SK-N-SH (cell line): ENCODE measurements around the gene PDE6B. TPM values are rescaled to one million over a fixed set of nuclear protein-coding genes. Genes with fewer than 3 reads are reported as not detected.

Source experiments
- CTCF ChIA-PET: fragments of 300-600, 350-600 bp; formaldehyde crosslinking; extraction: SDS; loops from one replicate; lab custom pipeline; 2021; lab: Yijun Ruan, JAX
- POLR2A ChIA-PET: fragments of 350-600 bp; sonication (Branson Sonifier 250); formaldehyde crosslinking; extraction: SDS; loops from one replicate; lab custom pipeline; 2020; ENCODE audit warnings: antibody characterized with exemption, inconsistent platforms; lab: Yijun Ruan, JAX
- DNase-seq: peaks from one replicate; pipeline ENCODE4 v3.0.0; 2012
- H2AFZ ChIP-seq: fragments of 200-600 bp; sonication (generic); 2 replicates; pipeline ENCODE4 v1.8.1; 2016; ENCODE audit warnings: antibody characterized with exemption, mild to moderate bottlenecking, low read depth
- H3F3A ChIP-seq: fragments of 200-600 bp; sonication (generic); replicated peaks from 2 replicates; pipeline ENCODE3; 2016; ENCODE audit warnings: antibody characterized with exemption, mild to moderate bottlenecking; ENCODE audit not compliant: insufficient read depth
- H3K27ac ChIP-seq, 2 experiments: fragments of 200-500 bp in 1 of 2; fragments of 200-600 bp in 1 of 2; sonication (Bioruptor generic) in 1 of 2; sonication (generic), shearing (Covaris generic) in 1 of 2; 2 replicates each; pipeline versions ENCODE4 v1.5.1 to v1.6.1; 2014 to 2016; ENCODE audit warnings: low read depth in 2 of 2, inconsistent platforms in 1 of 2, low read length in 1 of 2, mild to moderate bottlenecking in 1 of 2, mixed read lengths in 1 of 2
- H3K27me3 ChIP-seq: fragments of 200-600 bp; sonication (generic), shearing (Covaris generic); 2 replicates; pipeline ENCODE4 v1.6.1; 2016; ENCODE audit warnings: mixed run types; ENCODE audit not compliant: insufficient read depth
- H3K36me3 ChIP-seq, 2 experiments: fragments of 200-500 bp in 1 of 2; fragments of 200-600 bp in 1 of 2; sonication (Bioruptor generic) in 1 of 2; sonication (generic) in 1 of 2; replicated peaks in 1 of 2; 2 replicates each; pipeline versions ENCODE3 to v1.5.1; 2014 to 2016; ENCODE audit warnings: low read length in 1 of 2, mild to moderate bottlenecking in 1 of 2; ENCODE audit not compliant: insufficient read depth in 2 of 2, control insufficient read depth in 1 of 2
- H3K4me1 ChIP-seq, 2 experiments: fragments of 200-500 bp in 1 of 2; fragments of 200-600 bp in 1 of 2; sonication (Bioruptor generic) in 1 of 2; sonication (generic), shearing (Covaris generic) in 1 of 2; 2 replicates each; pipeline versions ENCODE4 v1.5.1 to v1.6.1; 2014 to 2016; ENCODE audit warnings: low read depth in 1 of 2, low read length in 1 of 2, mixed run types in 1 of 2; ENCODE audit not compliant: insufficient read depth in 2 of 2, control insufficient read depth in 1 of 2
- H3K4me2 ChIP-seq: fragments of 200-600 bp; sonication (generic), shearing (Covaris generic); 2 replicates; pipeline ENCODE4 v1.6.1; 2017; ENCODE audit warnings: mixed run types
- H3K4me3 ChIP-seq, 2 experiments: fragments of 200-500 bp in 1 of 2; fragments of 200-600 bp in 1 of 2; sonication (Bioruptor generic) in 1 of 2; sonication (generic), shearing (Covaris generic) in 1 of 2; 2 replicates each; pipeline versions ENCODE4 v1.5.1 to v1.8.1; 2014 to 2016; ENCODE audit warnings: low read depth in 2 of 2, inconsistent platforms in 1 of 2, low read length in 1 of 2, mild to moderate bottlenecking in 1 of 2, mixed read lengths in 1 of 2, moderate library complexity in 1 of 2
- H3K79me2 ChIP-seq: fragments of 200-600 bp; sonication (generic); 2 replicates; pipeline ENCODE4 v1.8.1; 2017; ENCODE audit warnings: mild to moderate bottlenecking; ENCODE audit not compliant: insufficient read depth
- H3K9ac ChIP-seq: fragments of 200-600 bp; sonication (generic); 2 replicates; pipeline ENCODE4 v1.6.1; 2017; ENCODE audit warnings: mixed run types
- H3K9me2 ChIP-seq: fragments of 200-600 bp; sonication (generic); 2 replicates; pipeline ENCODE4 v1.6.1; 2017; ENCODE audit warnings: mixed run types
- H3K9me3 ChIP-seq: fragments of 200-600 bp; sonication (generic); 2 replicates; pipeline ENCODE4 v1.6.1; 2017; ENCODE audit warnings: mixed run types, mild to moderate bottlenecking, moderate library complexity
- H4K20me1 ChIP-seq: fragments of 200-600 bp; sonication (generic); 2 replicates; pipeline ENCODE4 v1.6.1; 2017; ENCODE audit warnings: mild to moderate bottlenecking, mixed run types; ENCODE audit not compliant: insufficient read depth
- CHD2 ChIP-seq: fragments of 150-350 bp; IDR thresholded peaks from 2 replicates; pipeline ENCODE4 v1.6.1; 2018; ENCODE audit warnings: low read length; ENCODE audit not compliant: partially characterized antibody
- CTCF ChIP-seq: fragments of 200-600 bp; sonication (generic); IDR thresholded peaks from 2 replicates; pipeline ENCODE4 v1.6.1; 2017; ENCODE audit warnings: antibody characterized with exemption, mild to moderate bottlenecking, moderate library complexity
- EZH2phosphoT487 ChIP-seq: fragments of 200-600 bp; sonication (generic); IDR thresholded peaks from 2 replicates; pipeline ENCODE4 v1.6.1; 2017; ENCODE audit warnings: low read depth, mixed run types, mild to moderate bottlenecking, antibody characterized with exemption, moderate library complexity, borderline replicate concordance
- GABPA ChIP-seq: IDR thresholded peaks from 2 replicates; pipeline ENCODE4 v1.4.0; 2012; ENCODE audit warnings: low read depth, mild to moderate bottlenecking
- MAX ChIP-seq: IDR thresholded peaks from 2 replicates; pipeline ENCODE4 v1.4.0; 2012; ENCODE audit warnings: low read depth
- NFIC ChIP-seq: IDR thresholded peaks from 2 replicates; pipeline ENCODE4 v1.4.0; 2012; ENCODE audit warnings: borderline replicate concordance
- PBX3 ChIP-seq: IDR thresholded peaks from 2 replicates; pipeline ENCODE4; 2012
- REST ChIP-seq: IDR thresholded peaks from 2 replicates; pipeline ENCODE4 v1.6.1; 2012; ENCODE audit warnings: mild to moderate bottlenecking, low read depth, low read length, moderate library complexity
- SIN3A ChIP-seq: IDR thresholded peaks from 2 replicates; pipeline ENCODE4 v1.6.1; 2012; ENCODE audit warnings: low read depth, mild to moderate bottlenecking, low read length, moderate library complexity, borderline replicate concordance
- TCF12 ChIP-seq: IDR thresholded peaks from 2 replicates; pipeline ENCODE4 v1.4.0; 2012
- USF2 ChIP-seq: fragments of 150-350 bp; IDR thresholded peaks from 2 replicates; pipeline ENCODE4 v1.6.1; 2017; ENCODE audit warnings: antibody characterized with exemption, low read length, low read depth, borderline replicate concordance
- WGBS: methylation state at CpG from one replicate; pipeline ENCODE4 v1.1.6; 2017; ENCODE audit warnings: low lambda C conversion rate; 5-methylcytosine and 5-hydroxymethylcytosine counted together
- polyA plus RNA-seq, 3 experiments: library from polyadenylated mRNA; depleted of rRNA; stranded (reverse); fragments of >200 nt; gene quantifications; 2 replicates each; pipeline ENCODE4 v1.2.3, GENCODE V29; 2012

PDE6B gene
- polyA plus RNA-seq, 1 of the 3 experiments (the other 2 are of a cell fraction), result 1.2 TPM

- CTCF ChIA-PET, result interaction anchor here (1.2 kb wide), 1 partner anchor 11 kb away, joined by 4 read pairs; no protein-coding TSS in a partner anchor
- DNase-seq, result peak; percentile 60
- Histone ChIP-seq H3K4me3 (no peak within 1 kb of the TSS), H3K4me1 (no peaks in the 10 kb centered on the region; a peak in 1 of 4 replicates), H3K9ac (no peak within 1 kb of the TSS), H3K9me3 (no peaks in the 10 kb centered on the region), H3K27ac (no peak within 1 kb of the TSS), H3K9me2 (no peaks in the 10 kb centered on the region), H4K20me1 (no peaks in the 10 kb centered on the region), H2AFZ (no peak within 1 kb of the TSS), H3K4me2 (no peak within 1 kb of the TSS), H3K36me3 (no peaks in the 10 kb centered on the region), H3K27me3 (peaks cover 54% of the 10 kb centered on the region), H3K79me2 (no peaks in the 10 kb centered on the region), H3F3A (no peaks in the 10 kb centered on the region)
- 13% methylated on average over 27 of the region's 60 CpGs for WGBS
- TF ChIP-seq TCF12, result no peak
- no peak for TF ChIP-seq USF2
- no peak for TF ChIP-seq EZH2phosphoT487
- no peak for TF ChIP-seq CHD2
- TF ChIP-seq SIN3A, result no peak
- TF ChIP-seq NFIC, result no peak
- no peak for TF ChIP-seq MAX
- no peak for TF ChIP-seq REST
- no peak for TF ChIP-seq GABPA
- no peak for TF ChIP-seq PBX3
- TF ChIP-seq CTCF, result no peak
- POLR2A ChIA-PET, result no interaction called here
Observed at GRCh38 chr4:576245-576821, 49.0 kb upstream of the PDE6B start, which contains the start of gene TMEM271. TMEM271 (minus strand) TSS chr4:576295; CDS start chr4:576062, 233 bp downstream.
